ENCODE data around the gene CNNM3. TPM values are rescaled to one million over a fixed set of nuclear protein-coding genes. Genes with fewer than 3 reads are reported as not detected.
A peak's percentile ranks its signal among the peaks of the same experiment; 100 is the strongest.

CNNM3 gene
- total RNA-seq, 4 donors from 2014 or later = 29.8 to 108 (median 44.8) TPM

DNA sequence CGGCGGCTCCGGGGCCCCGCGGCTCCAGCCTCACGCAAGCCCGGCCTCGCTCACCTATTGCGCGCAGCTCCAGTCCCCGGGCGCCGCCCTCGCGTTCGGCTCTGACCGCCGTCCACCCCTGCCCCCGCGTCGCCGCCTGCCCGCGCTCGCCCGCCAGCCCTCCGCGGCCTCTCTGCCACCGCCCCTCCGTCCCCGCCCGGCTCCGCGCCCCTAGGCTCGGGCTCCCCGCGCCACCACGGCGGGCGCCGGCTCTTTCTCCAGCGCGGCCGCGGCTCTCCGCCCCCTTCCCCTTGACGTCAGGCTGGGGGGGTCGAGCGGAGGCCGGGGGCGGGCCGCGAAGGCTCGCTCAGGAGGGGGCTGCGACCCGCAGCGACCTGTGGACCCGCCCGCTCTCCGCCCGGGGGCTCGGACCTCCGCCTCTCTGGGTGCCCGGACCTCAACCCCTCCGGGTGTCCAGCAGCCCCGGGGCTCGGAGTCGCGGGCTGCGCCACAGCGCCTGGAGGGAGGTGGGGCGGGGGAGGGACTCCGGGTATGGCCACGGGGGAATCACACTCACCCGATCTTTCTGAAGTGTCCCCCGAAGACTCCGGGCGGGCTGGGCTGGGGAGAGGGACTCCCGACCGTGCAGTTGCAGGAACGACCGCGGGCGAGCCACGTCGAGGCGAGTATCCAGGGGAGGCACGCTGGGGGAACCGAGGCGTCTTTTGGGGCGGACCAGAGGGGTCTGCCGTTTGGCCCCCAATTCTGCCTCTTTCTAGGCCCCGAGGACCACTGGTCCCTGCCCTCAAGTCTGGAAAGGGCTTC is 54.0 kb downstream of the CNNM3 start, which contains the start of gene SEMA4C:
TSS of gene SEMA4C (minus strand) at position 259 of the 804 bp plus-strand sequence. CDS start 2,194 bp downstream, outside the sequence.
- DNase-seq = peak; percentile 47 to 76 (median 68)
- peaks cover 0 to 14% (median 0%) of the 10 kb centered on the region in 3 donors for H3K36me3 ChIP-seq

DNA sequence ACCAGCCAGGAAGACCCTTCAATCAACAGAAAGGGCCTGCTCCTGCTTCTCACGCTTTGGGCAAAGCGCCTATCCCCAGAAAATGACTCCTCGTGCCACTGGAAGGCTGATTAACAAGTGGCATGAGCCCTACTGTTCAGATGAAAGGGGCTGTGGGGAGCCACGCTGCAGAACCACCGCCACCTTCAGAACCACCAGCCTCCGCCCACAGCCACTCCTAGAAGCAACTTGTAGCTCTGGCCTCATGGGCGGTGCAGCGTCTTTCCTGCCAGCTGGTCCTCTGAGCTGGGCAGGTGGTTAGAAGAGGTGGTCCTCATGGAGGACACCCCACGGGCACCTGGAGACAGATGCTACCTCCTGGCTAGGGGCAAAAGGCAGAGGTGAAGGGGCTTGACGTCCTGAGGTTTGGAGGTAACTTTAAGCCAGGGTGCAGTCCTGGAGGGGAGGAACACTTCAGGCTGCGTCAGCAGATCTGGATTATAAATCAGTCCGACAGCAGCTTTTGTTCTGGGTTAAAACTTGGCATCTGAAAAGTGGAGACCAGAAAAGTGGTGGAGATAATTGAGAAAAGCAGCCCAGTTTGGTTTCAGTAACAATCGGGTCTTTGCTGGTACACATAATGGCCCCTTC is 54.7 kb downstream of the CNNM3 start:
- TF ChIP-seq, protein P1, sequence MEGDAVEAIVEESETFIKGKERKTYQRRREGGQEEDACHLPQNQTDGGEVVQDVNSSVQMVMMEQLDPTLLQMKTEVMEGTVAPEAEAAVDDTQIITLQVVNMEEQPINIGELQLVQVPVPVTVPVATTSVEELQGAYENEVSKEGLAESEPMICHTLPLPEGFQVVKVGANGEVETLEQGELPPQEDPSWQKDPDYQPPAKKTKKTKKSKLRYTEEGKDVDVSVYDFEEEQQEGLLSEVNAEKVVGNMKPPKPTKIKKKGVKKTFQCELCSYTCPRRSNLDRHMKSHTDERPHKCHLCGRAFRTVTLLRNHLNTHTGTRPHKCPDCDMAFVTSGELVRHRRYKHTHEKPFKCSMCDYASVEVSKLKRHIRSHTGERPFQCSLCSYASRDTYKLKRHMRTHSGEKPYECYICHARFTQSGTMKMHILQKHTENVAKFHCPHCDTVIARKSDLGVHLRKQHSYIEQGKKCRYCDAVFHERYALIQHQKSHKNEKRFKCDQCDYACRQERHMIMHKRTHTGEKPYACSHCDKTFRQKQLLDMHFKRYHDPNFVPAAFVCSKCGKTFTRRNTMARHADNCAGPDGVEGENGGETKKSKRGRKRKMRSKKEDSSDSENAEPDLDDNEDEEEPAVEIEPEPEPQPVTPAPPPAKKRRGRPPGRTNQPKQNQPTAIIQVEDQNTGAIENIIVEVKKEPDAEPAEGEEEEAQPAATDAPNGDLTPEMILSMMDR (IDR thresholded peaks at IDR 0.05) = no peak
- TF ChIP-seq POLR2A (IDR thresholded peaks at IDR 0.05) = no peak
- Histone ChIP-seq H3K27me3 (no peaks in the 10 kb centered on the region), H3K36me3 (peaks cover 0 to 7% (median 0%) of the 10 kb centered on the region in 3 donors), H3K4me3 (peak overlapping the region; percentile 61 to 91 (median 74)), H3K27ac (peak overlapping the region; percentile 86 to 99 (median 92)), H3K4me1 (peaks cover 0 to 29% (median 23%) of the 10 kb centered on the region in 4 donors), H3K9me3 (no peaks in the 10 kb centered on the region)
- peak; percentile 61 to 81 (median 66) for DNase-seq

More for the DNA sequence above, 54.0 kb downstream of the CNNM3 start, which contains the start of gene SEMA4C:
- TF ChIP-seq, protein P1 (IDR thresholded peaks at IDR 0.05) = no peak
- TF ChIP-seq POLR2A (IDR thresholded peaks at IDR 0.05) = no peak
- Histone ChIP-seq H3K27me3 (no peaks in the 10 kb centered on the region), H3K27ac (peak within 1 kb of the TSS; percentile 86 to 99 (median 92)), H3K4me3 (peak within 1 kb of the TSS; percentile 61 to 91 (median 74)), H3K4me1 (peaks cover 0 to 33% (median 24%) of the 10 kb centered on the region in 4 donors), H3K9me3 (no peaks in the 10 kb centered on the region)

DNA sequence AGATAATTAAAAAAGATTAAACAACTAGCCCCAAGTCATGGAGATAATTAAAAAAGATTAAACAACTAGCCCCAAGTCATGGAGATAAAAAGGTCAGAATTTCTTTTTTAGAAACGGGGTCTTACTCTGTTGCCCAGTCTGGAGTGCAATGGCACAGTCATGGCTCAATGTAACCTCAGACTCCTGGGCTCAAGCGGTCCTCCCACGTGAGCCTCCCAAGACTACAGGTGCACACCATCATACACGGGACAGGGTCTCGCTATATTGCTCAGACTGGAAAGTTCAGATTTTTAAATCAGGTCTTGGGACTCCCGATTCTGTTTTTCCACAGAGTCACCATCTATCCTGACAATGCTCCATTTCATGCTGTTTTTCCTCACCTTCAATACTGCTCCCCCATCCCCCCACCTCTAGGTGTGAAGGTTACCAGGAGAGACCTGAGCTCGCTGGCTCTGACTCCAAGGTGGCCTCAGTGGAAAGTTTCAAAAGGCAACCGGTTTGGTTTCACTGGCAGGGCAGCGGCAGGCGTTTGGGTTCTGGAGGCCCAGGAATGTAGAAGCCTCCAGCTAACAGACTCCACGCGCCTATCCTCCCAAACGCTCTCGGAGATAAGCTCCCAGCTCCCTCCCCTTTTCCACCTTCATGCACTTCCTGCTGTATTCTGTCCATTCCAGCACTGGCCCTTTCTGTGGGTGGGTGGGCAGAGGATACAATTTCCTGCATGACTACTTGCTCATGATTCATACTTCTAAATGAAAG is 56.7 kb downstream of the CNNM3 start:
- Histone ChIP-seq H3K27ac (no peak overlapping the region), H3K4me3 (no peak overlapping the region), H3K9me3 (no peaks in the 10 kb centered on the region), H3K4me1 (peaks cover 0 to 19% (median 13%) of the 10 kb centered on the region in 4 donors), H3K27me3 (no peaks in the 10 kb centered on the region), H3K36me3 (no peaks in the 10 kb centered on the region)
- TF ChIP-seq, protein P1 (IDR thresholded peaks at IDR 0.05) = no peak
- no peak for TF ChIP-seq POLR2A (IDR thresholded peaks at IDR 0.05)
- no peak for DNase-seq

DNA sequence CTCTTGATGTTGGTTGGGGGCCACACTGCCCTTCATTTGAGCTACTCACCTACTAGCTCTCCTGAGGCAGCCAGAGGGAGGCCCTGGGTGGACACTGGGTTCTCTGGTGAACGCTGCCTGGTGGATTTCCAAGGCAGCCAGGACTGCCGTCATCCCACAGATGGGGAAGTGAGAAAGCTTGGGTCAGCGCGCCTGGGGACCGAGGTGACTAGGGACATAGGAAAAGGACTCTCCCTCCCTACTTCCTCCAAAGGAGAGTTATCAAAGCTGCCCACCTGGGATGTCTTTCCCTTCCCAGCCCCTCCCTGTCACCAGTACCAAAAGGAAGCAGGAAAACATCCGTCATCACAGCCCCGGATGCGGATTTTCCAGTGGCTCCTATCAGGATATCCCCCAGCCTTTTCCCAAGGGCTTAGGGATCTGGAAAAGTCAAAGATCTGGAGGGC is 57.6 kb downstream of the CNNM3 start:
- peak in 1 of 3 donors; percentile 65 for DNase-seq
- Histone ChIP-seq H3K36me3 (no peaks in the 10 kb centered on the region), H3K27ac (peak overlapping the region in 2 of 4 donors; percentile 16 to 35), H3K9me3 (no peaks in the 10 kb centered on the region), H3K4me3 (no peak overlapping the region), H3K4me1 (peaks cover 0 to 13% (median 7%) of the 10 kb centered on the region in 4 donors), H3K27me3 (no peaks in the 10 kb centered on the region)
- TF ChIP-seq, protein P1 (IDR thresholded peaks at IDR 0.05) = no peak
- no peak for TF ChIP-seq POLR2A (IDR thresholded peaks at IDR 0.05)

DNA sequence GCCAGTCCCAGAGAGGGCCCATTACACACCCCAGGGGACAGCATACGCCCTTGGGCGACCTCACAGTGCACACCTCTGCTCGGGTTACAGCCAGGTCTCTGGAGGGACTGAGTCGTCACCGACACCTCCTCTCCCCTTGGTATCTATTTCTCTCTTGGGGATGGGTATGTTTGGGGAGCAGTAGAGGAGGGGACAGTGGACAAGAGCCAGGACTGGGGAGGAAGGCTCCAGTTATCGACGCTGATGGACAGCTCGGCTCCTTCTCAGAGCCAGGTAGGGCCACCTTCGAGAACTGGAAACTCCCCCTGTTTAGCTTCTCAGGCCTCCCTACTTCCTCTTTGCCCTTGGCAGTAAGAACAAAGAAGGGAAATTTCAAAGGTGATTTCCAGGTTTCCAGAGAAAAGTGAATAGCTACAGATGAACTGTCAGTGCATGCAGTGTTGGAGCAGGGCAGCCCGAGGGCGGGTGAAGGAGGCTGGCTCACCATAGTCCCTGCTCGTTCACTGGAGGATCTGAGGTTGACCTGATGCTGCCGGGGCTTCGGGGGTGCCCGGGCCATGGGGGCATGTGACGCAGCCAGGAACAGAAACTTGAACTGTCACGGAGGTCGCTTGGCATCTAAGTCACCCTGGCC is 58.2 kb downstream of the CNNM3 start:
- Histone ChIP-seq H3K4me1 (peaks cover 0 to 13% (median 6%) of the 10 kb centered on the region in 4 donors), H3K36me3 (no peaks in the 10 kb centered on the region), H3K27me3 (no peaks in the 10 kb centered on the region), H3K9me3 (no peaks in the 10 kb centered on the region), H3K27ac (peak overlapping the region in 3 of 4 donors; percentile 16 to 38 (median 35)), H3K4me3 (no peak overlapping the region)
- TF ChIP-seq, protein P1 (IDR thresholded peaks at IDR 0.05) = no peak
- TF ChIP-seq POLR2A (IDR thresholded peaks at IDR 0.05) = no peak
- DNase-seq = peak in 1 of 3 donors; percentile 34
